Muscle of leg (tissue), 11 donors: ENCODE measurements around the gene RUNDC3A. TPM values are rescaled to one million over a fixed set of nuclear protein-coding genes. Genes with fewer than 3 reads are reported as not detected.

Experiments used
- DNase-seq: peaks from one replicate; pipeline ENCODE4 v3.0.0; 2013
- H3K27ac ChIP-seq: one replicate; pipeline ENCODE4 v1.5.1; 2013; ENCODE audit warnings: mild to moderate bottlenecking, low read length, control low read depth
- H3K27me3 ChIP-seq: one replicate; pipeline ENCODE4 v1.6.1; 2013; ENCODE audit warnings: low read length; ENCODE audit not compliant: control insufficient read depth, insufficient read depth
- H3K36me3 ChIP-seq: one replicate; pipeline ENCODE4 v1.6.1; 2013; ENCODE audit warnings: low read length; ENCODE audit not compliant: control insufficient read depth, insufficient read depth
- H3K4me1 ChIP-seq: one replicate; pipeline ENCODE4 v1.6.1; 2013; ENCODE audit warnings: low read length; ENCODE audit not compliant: control insufficient read depth, insufficient read depth
- H3K4me3 ChIP-seq: one replicate; pipeline ENCODE4 v1.5.1; 2013; ENCODE audit warnings: low read length, control low read depth
- H3K9me3 ChIP-seq: replicated peaks from 2 replicates; pipeline ENCODE4 v1.6.1; 2013; ENCODE audit warnings: low read depth, low read length; ENCODE audit not compliant: control insufficient read depth
- WGBS: methylation state at CpG from one replicate; pipeline ENCODE4 v1.1.5; 2013; ENCODE audit warnings: missing lambda C conversion rate; ENCODE audit not compliant: insufficient coverage; 5-methylcytosine and 5-hydroxymethylcytosine counted together
- polyA plus RNA-seq, 8 donors: library from polyadenylated mRNA; unstranded; fragments of 120-200 nt; gene quantifications; one replicate each; pipeline versions ENCODE4 v1.2.1 to v1.2.3, GENCODE V29; 2013; ENCODE audit warnings: inconsistent platforms in 1 of 8, low replicate concordance in 1 of 8; ENCODE audit not compliant: insufficient read length in 8 of 8, insufficient read depth in 1 of 8
- total RNA-seq: library from RNA; stranded (reverse); fragments of 120-200 nt; gene quantifications from one replicate; pipeline ENCODE4 v1.2.4, GENCODE V29; 2013

The RUNDC3A gene
- total and polyA plus RNA-seq, 9 donors, result 1.4 to 5.2 (median 3.6) TPM

DNA sequence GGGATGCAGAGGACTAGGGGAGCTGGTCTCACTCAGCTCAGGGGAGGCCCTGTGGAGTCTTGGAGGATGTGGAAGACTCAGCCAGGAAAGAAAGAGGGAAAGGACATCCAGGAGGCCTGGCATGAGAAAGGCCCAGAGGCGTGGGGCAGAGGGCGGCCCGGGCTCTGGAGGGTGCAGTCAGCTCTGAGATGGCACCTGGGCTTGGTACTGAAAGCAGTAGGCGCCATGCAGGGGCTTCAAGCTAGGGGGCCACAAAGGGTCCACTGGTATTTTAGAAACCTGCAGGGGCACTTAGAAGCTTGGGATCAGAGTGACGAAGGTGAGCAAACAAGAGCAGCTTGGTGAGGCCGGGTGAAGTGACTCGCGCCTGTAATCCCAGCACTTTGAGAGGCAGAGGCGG, 49.7 kb downstream of the RUNDC3A start:
- Histone ChIP-seq H3K4me1 (peaks cover 64% of the 10 kb centered on the region), H3K27ac (no peak overlapping the region), H3K36me3 (peaks cover 25% of the 10 kb centered on the region), H3K27me3 (no peaks in the 10 kb centered on the region), H3K4me3 (no peak overlapping the region), H3K9me3 (no peaks in the 10 kb centered on the region)
- WGBS, result 87% methylated on average over 8 of the region's 9 CpGs
- no peak for DNase-seq

DNA sequence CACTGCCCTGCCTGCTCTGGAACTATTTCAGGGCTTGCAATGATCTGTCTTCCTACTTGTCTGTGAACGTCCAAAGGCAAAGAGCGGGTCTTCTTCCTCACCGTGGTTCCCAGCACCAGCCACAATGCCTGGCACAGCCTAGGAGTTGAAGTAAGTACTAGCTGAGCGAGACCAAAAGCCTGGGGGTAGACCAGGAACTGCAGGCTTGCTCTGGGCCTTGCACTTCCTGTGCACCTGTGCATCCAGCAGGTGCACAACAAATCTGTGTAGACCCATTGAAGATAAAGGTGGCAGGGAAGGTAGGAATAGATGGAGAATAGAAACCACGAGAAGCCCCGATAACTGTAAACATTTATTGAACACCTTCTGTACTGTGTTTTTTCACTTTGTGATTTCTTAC, 50.6 kb downstream of the RUNDC3A start:
- H3K9me3 ChIP-seq, result no peaks in the 10 kb centered on the region
- no peaks in the 10 kb centered on the region for H3K27me3 ChIP-seq
- WGBS, result 73% methylated on average over 4 of the region's 6 CpGs
- peaks cover 22% of the 10 kb centered on the region for H3K36me3 ChIP-seq
- H3K27ac ChIP-seq, result peak overlapping the region; percentile 70
- H3K4me1 ChIP-seq, result peaks cover 62% of the 10 kb centered on the region
- no peak for DNase-seq
- no peak overlapping the region for H3K4me3 ChIP-seq

DNA sequence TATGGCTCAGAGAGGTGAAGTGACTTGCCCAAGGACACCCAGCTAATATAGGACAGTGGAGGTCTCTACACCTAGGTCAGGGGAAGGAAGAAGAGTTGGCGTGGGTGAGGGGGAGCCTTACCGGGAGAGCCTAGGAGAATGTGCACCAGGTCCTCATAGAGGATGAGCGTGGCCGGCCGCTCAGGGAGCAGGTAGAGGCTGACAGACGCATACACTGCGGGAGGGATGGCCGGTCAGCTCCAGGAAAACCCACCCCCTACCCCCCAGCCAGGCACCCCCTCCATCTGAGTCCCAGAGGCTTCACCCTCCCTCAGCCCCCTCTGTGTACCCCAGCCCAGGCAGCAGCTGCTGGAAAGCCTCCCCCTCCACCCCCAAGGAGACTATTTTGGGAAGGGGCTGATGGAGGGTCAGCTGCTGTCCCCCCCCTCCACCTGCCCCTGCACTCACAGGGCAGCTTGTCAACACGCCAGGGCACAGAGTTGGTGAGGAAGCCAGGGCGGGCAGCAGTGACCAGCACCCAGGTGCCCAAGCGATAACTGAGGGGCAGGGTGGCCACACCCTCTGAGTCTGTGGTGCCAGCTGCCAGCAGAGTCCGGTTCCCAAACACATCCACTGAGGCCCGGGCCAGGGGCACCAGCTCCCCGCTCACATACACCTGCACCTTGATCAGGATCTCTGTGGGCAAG, 51.2 kb downstream of the RUNDC3A start:
- H3K27ac ChIP-seq, result peak overlapping the region; percentile 89
- H3K4me1 ChIP-seq, result peaks cover 63% of the 10 kb centered on the region
- peaks cover 22% of the 10 kb centered on the region for H3K36me3 ChIP-seq
- no peaks in the 10 kb centered on the region for H3K27me3 ChIP-seq
- no peak overlapping the region for H3K4me3 ChIP-seq
- 77% methylated on average over 3 of the region's 14 CpGs for WGBS
- H3K9me3 ChIP-seq, result no peaks in the 10 kb centered on the region
- peak; percentile 69 for DNase-seq

DNA sequence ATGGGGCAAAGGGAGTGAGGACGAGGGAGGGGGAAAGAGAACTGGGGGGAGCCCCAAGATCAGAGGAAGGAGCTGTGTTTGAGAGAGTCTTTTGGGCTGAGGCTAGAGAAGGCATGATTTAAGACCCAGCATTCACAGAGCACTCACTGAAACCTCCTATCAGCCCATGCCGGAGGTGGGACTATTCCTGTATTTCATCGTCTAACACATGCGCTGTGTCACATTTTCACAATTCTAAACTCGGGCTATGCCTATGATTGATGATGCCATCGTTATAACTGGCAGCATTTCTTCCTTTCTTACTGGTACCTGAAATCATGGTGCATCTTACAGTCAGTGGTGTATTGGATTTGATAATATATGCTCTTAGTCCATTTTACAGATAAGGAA, 51.7 kb downstream of the RUNDC3A start:
- H3K27ac ChIP-seq, result peak overlapping the region; percentile 89
- DNase-seq, result no peak
- H3K36me3 ChIP-seq, result peaks cover 20% of the 10 kb centered on the region
- no peaks in the 10 kb centered on the region for H3K9me3 ChIP-seq
- H3K4me1 ChIP-seq, result peaks cover 59% of the 10 kb centered on the region
- WGBS, result no CpG with 5 or more reads among the region's 6 CpGs
- H3K4me3 ChIP-seq, result no peak overlapping the region
- H3K27me3 ChIP-seq, result peaks cover 3% of the 10 kb centered on the region

DNA sequence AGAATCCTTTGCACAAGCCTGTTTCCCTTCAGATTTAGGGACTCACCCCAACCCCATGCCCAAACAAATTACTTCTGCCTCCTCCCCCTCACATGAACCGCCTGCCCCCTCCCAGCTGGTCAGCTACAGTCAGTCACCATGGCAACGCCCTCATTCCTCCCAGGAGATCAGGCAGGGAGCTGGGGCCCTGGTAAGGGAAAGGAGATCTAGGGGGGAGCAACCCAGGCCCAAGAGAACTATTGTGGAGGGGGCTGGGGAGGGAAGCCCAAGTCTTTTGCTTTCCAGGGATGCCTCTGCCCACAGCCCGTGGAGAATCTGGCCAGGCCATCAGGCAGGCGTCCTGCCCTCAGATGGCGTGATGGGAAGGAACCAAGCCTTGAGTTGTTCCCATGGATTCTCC, 52.4 kb downstream of the RUNDC3A start:
- DNase-seq, result peak; percentile 74

DNA sequence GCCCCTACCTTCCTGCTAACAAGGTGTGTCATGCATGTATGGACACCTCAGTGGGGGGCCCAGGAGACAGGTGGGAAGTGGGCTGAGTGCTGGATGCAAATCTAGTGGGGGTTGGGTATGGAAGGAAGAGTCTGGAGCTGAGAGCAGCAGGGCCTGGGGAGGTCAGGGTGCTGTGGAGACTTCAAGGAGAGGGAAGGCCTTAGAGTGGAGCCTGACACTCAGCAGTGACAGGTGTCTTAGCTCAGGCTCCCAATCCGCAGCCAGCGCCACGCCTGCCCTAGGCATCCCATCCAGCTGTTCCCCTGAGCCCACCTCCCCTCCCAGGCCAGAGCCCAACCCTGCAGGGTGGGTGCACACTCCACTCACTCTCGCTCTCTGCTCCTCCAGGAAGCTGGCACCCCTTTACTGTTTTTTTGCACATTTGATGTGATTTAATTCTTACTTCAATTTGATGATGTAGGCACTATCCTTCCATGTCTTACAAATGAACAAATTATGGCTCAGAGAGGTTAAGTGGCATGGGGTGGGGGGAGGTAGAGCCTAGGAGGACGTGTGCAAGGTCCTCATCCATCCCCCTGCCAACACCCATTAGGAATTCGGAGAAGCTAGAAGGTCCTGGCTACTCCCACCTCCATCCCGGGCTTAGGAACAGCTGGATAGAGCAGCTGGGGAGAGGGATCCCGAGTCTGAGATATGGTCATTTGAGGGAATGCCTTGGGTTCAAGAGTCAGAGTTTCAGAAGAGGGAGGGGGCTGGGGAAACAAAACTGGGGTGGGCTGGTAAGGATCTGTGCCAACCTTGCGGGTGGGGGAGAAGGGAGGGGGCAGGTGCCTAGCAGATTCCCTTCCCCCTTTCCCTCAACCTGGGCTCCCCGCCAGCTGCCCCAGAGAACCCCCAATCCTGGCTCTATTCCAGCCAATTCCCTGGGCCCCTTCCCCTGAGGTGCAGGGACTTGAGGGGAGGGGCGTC, 53.2 kb downstream of the RUNDC3A start:
- 42% methylated on average over 3 of the region's 11 CpGs for WGBS

More for the DNA sequence above, 52.4 kb downstream of the RUNDC3A start:
- WGBS, result 22% methylated on average over 3 of the region's 5 CpGs
- peaks cover 14% of the 10 kb centered on the region for H3K36me3 ChIP-seq
- peaks cover 6% of the 10 kb centered on the region for H3K27me3 ChIP-seq
- H3K4me1 ChIP-seq, result peaks cover 54% of the 10 kb centered on the region
- no peaks in the 10 kb centered on the region for H3K9me3 ChIP-seq
- peak overlapping the region; percentile 13 for H3K4me3 ChIP-seq
- peak overlapping the region; percentile 89 for H3K27ac ChIP-seq

DNA sequence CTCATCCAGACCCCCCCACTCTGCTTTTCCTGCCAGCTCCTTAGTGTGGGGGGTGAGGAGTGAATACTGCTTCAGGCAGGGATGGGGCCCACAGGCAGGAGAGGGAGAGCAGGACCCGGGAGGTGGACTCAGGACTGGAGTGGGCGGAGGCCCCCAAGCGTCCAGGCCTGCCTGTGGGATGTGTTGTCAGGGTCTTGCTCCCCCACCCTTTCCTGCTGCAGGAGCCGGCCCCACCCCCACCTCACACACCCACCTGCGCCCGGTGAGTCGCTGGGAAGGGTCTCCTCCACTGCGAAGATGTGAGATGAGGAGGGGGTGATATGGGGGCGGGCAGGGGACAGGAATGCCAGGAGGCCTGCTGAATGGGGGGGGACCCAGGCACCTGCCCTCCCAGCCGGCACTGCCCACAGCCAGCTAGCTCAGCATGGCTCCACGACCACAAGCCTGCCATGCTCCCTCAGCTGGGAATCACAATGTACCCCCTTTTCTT, 54.1 kb downstream of the RUNDC3A start:
- Histone ChIP-seq H3K4me3 (peak overlapping the region; percentile 82), H3K4me1 (peaks cover 51% of the 10 kb centered on the region), H3K9me3 (no peaks in the 10 kb centered on the region), H3K27ac (peak overlapping the region; percentile 89), H3K36me3 (peaks cover 9% of the 10 kb centered on the region), H3K27me3 (peaks cover 19% of the 10 kb centered on the region)
- DNase-seq, result peak; percentile 58
- WGBS, result 5% methylated on average over 2 of the region's 11 CpGs

More for the DNA sequence above, 53.2 kb downstream of the RUNDC3A start:
- H3K4me3 ChIP-seq, result peak overlapping the region; percentile 82
- H3K36me3 ChIP-seq, result peaks cover 9% of the 10 kb centered on the region
- DNase-seq, result peak; percentile 67
- no peaks in the 10 kb centered on the region for H3K9me3 ChIP-seq
- peaks cover 12% of the 10 kb centered on the region for H3K27me3 ChIP-seq
- peak overlapping the region; percentile 89 for H3K27ac ChIP-seq
- H3K4me1 ChIP-seq, result peaks cover 51% of the 10 kb centered on the region

DNA sequence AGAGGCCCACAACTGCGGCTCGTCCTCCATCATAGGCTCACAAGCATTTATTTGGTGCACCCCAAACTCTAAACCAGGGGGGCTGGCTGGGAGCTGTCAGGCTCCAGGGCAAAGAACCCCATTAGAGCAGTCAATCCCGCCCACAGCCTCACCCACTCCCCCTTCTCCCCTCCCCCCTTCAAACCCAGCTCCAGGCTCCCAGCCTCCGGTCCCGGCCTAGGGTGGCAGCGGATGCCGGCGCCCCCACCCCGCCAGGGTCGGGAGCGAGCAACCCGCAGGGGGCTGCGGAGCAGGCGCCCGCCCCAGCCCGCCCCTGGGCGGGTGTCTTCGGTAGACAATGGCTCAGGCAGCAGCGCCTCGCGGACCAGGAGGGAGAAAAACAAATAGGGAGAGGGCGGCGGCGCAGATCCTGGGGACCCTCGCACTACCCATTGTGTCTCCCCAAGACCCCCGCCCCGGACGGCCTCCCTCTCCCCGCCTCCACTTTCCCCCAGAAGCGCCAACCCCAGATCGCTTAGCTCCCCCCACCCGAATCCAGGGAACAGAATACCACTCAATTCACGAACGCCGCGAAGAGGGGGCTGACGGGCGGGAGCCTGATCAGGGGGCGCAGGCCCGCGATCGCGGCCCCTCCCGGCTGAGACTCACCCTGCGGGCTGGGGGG, 54.7 kb downstream of the RUNDC3A start:
- Histone ChIP-seq H3K27me3 (peaks cover 21% of the 10 kb centered on the region), H3K36me3 (peaks cover 4% of the 10 kb centered on the region), H3K27ac (peak overlapping the region; percentile 89), H3K4me3 (peak overlapping the region; percentile 82), H3K4me1 (peaks cover 47% of the 10 kb centered on the region), H3K9me3 (no peaks in the 10 kb centered on the region)
- DNase-seq, result peak; percentile 53
- WGBS, result under 1% methylated on average over 32 of the region's 45 CpGs

DNA sequence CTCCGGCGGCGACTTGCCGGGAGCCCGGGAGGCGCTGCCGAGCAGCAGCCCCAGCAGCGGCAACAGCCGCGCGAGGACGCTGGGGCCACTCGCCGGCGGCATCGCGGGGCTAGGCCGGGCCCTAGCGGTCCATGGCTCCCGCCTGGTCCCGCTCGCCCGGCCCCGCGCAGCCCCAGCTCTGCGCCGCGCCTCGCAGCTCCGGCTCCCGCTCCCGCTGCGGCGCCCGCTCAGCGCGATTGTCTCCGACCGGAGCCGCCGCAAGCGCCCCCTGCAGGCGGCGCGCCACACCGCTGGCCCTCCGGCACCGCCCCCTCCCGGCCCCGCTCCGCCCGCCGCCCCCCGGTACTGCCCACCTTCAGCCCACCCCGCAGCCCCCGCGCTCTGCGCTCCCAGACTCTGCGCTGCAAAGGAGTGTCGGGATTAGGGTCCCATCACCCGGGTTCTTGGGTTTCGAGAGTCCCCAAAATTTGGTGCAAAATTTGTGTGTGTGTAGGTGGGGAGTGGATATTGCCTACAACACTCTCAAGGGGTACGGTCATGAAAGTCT, 55.3 kb downstream of the RUNDC3A start, which contains the start of gene FAM171A2:
TSS of gene FAM171A2 (minus strand) at position 241 of the 547 bp plus-strand sequence. CDS start at position 102, 139 bp downstream.
- no peaks in the 10 kb centered on the region for H3K9me3 ChIP-seq
- H3K4me1 ChIP-seq, result peaks cover 41% of the 10 kb centered on the region
- peak within 1 kb of the TSS; percentile 82 for H3K4me3 ChIP-seq
- H3K27ac ChIP-seq, result peak within 1 kb of the TSS; percentile 89
- under 1% methylated on average over 51 of the region's 63 CpGs for WGBS
- H3K36me3 ChIP-seq, result peaks cover 2% of the 10 kb centered on the region
- peak; percentile 79 for DNase-seq
- peaks cover 21% of the 10 kb centered on the region for H3K27me3 ChIP-seq
